IPS-NIHi7 (cell line): Measurements from ENCODE around the gene SLC35A2.

ENCODE experiments used
- DNase-seq: peaks from one replicate; pipeline ENCODE4 v3.0.0; 2012; ENCODE audit warnings: mixed read lengths; ENCODE audit errors: extremely low spot score

SLC35A2 gene

GRCh38 chrX:48927736-48928382, 16.4 kb upstream of the SLC35A2 start:
- no peak for DNase-seq

- DNase-seq: peak; percentile 34
Measured at GRCh38 chrX:48927123-48927522, 15.7 kb upstream of the SLC35A2 start.

GRCh38 chrX:48924270-48924669, 12.8 kb upstream of the SLC35A2 start:
- no peak for DNase-seq

GRCh38 chrX:48923771-48924170, 12.3 kb upstream of the SLC35A2 start:
- DNase-seq: no peak

- no peak for DNase-seq
Measured at GRCh38 chrX:48920718-48921104, 9.3 kb upstream of the SLC35A2 start.

- DNase-seq: no peak
Measured at GRCh38 chrX:48919947-48920717, 8.7 kb upstream of the SLC35A2 start.

GRCh38 chrX:48919360-48919841, 8.0 kb upstream of the SLC35A2 start:
- DNase-seq: no peak

- DNase-seq: peak; percentile 83
Measured at GRCh38 chrX:48918643-48919340, 7.3 kb upstream of the SLC35A2 start, which contains the start of gene PIM2. Gene PIM2, minus strand, starts transcription at chrX:48919024. Its CDS starts 190 bp downstream, at chrX:48918834.

GRCh38 chrX:48918301-48918642, 6.8 kb upstream of the SLC35A2 start:
- DNase-seq: no peak

GRCh38 chrX:48917139-48918001, 5.9 kb upstream of the SLC35A2 start:
- DNase-seq: peak; percentile 59

GRCh38 chrX:48914593-48915493, 3.4 kb upstream of the SLC35A2 start:
- DNase-seq: no peak

GRCh38 chrX:48913605-48914366, 2.3 kb upstream of the SLC35A2 start:
- no peak for DNase-seq

- no peak for DNase-seq
Measured at GRCh38 chrX:48910926-48911411, 477 bp downstream of the SLC35A2 start.

GRCh38 chrX:48909703-48910294, 1.6 kb downstream of the SLC35A2 start:
- no peak for DNase-seq

- no peak for DNase-seq
Measured at GRCh38 chrX:48908600-48908999, 2.8 kb downstream of the SLC35A2 start.

GRCh38 chrX:48905090-48905790, 6.2 kb downstream of the SLC35A2 start:
- DNase-seq: no peak

- no peak for DNase-seq
Measured at GRCh38 chrX:48904626-48905025, 6.8 kb downstream of the SLC35A2 start.

GRCh38 chrX:48904180-48904579, 7.3 kb downstream of the SLC35A2 start:
- DNase-seq: no peak

GRCh38 chrX:48903290-48903689, 8.2 kb downstream of the SLC35A2 start:
- DNase-seq: no peak
